Muscle layer of colon (tissue), 2 donors: ENCODE measurements around the gene SYT6.

Source experiments
- H3K27ac ChIP-seq: one replicate; pipeline ENCODE4 v1.7.0; 2013; ENCODE audit warnings: low read depth, mild to moderate bottlenecking, low read length, moderate library complexity
- H3K27me3 ChIP-seq, 2 donors: one replicate each; pipeline ENCODE4 v1.7.0; 2013; ENCODE audit warnings: low read length in 2 of 2, mild to moderate bottlenecking in 2 of 2; ENCODE audit not compliant: insufficient read depth in 2 of 2, control insufficient read depth in 1 of 2
- H3K36me3 ChIP-seq: one replicate; pipeline ENCODE4 v1.7.0; 2013; ENCODE audit warnings: mild to moderate bottlenecking, low read length; ENCODE audit not compliant: insufficient read depth
- H3K4me1 ChIP-seq: one replicate; pipeline ENCODE4 v1.7.0; 2013; ENCODE audit warnings: mild to moderate bottlenecking, low read length; ENCODE audit not compliant: insufficient read depth
- H3K4me3 ChIP-seq, 2 donors: one replicate each; pipeline ENCODE4 v1.7.0; 2013; ENCODE audit warnings: low read length in 2 of 2, low read depth in 1 of 2, mild to moderate bottlenecking in 1 of 2, moderate library complexity in 1 of 2
- H3K9ac ChIP-seq: one replicate; pipeline ENCODE4 v1.7.0; 2013; ENCODE audit warnings: low read length
- H3K9me3 ChIP-seq: one replicate; pipeline ENCODE4 v1.7.0; 2013; ENCODE audit warnings: mild to moderate bottlenecking, low read length
- donor health status: abdominal sarcoma.
- donor health status: Adenocarcinoma of cecum.

SYT6 gene

GRCh38 chr1:114114185-114115094, 39.2 kb downstream of the SYT6 start:
- H3K9me3 ChIP-seq = no peaks in the 10 kb centered on the region
- H3K36me3 ChIP-seq = no peaks in the 10 kb centered on the region
- no peaks in the 10 kb centered on the region for H3K27me3 ChIP-seq
- H3K4me3 ChIP-seq = no peak overlapping the region
- no peak overlapping the region for H3K9ac ChIP-seq
- no peak overlapping the region for H3K27ac ChIP-seq
- H3K4me1 ChIP-seq = peaks cover under 1% of the 10 kb centered on the region

GRCh38 chr1:114113411-114114184, 40.1 kb downstream of the SYT6 start:
- Histone ChIP-seq H3K27ac (no peak overlapping the region), H3K4me3 (no peak overlapping the region), H3K27me3 (no peaks in the 10 kb centered on the region), H3K9me3 (no peaks in the 10 kb centered on the region), H3K36me3 (no peaks in the 10 kb centered on the region), H3K4me1 (peaks cover 6% of the 10 kb centered on the region), H3K9ac (no peak overlapping the region)

- Histone ChIP-seq H3K36me3 (no peaks in the 10 kb centered on the region), H3K9ac (no peak overlapping the region), H3K4me1 (peaks cover 6% of the 10 kb centered on the region), H3K27me3 (no peaks in the 10 kb centered on the region), H3K4me3 (no peak overlapping the region), H3K27ac (no peak overlapping the region), H3K9me3 (no peaks in the 10 kb centered on the region)
Observed at GRCh38 chr1:114112775-114113174, 40.9 kb downstream of the SYT6 start.

GRCh38 chr1:114111731-114112641, 41.7 kb downstream of the SYT6 start:
- no peaks in the 10 kb centered on the region for H3K9me3 ChIP-seq
- no peaks in the 10 kb centered on the region for H3K27me3 ChIP-seq
- no peak overlapping the region for H3K9ac ChIP-seq
- H3K4me3 ChIP-seq = no peak overlapping the region
- H3K27ac ChIP-seq = no peak overlapping the region
- no peaks in the 10 kb centered on the region for H3K36me3 ChIP-seq
- H3K4me1 ChIP-seq = peaks cover 6% of the 10 kb centered on the region

GRCh38 chr1:114109981-114110380, 43.7 kb downstream of the SYT6 start:
- no peaks in the 10 kb centered on the region for H3K27me3 ChIP-seq
- no peak overlapping the region for H3K9ac ChIP-seq
- no peaks in the 10 kb centered on the region for H3K36me3 ChIP-seq
- no peak overlapping the region for H3K4me3 ChIP-seq
- peaks cover 6% of the 10 kb centered on the region for H3K4me1 ChIP-seq
- H3K27ac ChIP-seq = no peak overlapping the region
- no peaks in the 10 kb centered on the region for H3K9me3 ChIP-seq

GRCh38 chr1:114108751-114109255, 44.9 kb downstream of the SYT6 start:
- H3K27me3 ChIP-seq = no peaks in the 10 kb centered on the region
- no peak overlapping the region for H3K9ac ChIP-seq
- no peak overlapping the region for H3K27ac ChIP-seq
- H3K4me3 ChIP-seq = no peak overlapping the region
- no peaks in the 10 kb centered on the region for H3K36me3 ChIP-seq
- H3K4me1 ChIP-seq = peaks cover 6% of the 10 kb centered on the region
- H3K9me3 ChIP-seq = no peaks in the 10 kb centered on the region

- H3K36me3 ChIP-seq = no peaks in the 10 kb centered on the region
- peaks cover 6% of the 10 kb centered on the region for H3K4me1 ChIP-seq
- H3K9me3 ChIP-seq = no peaks in the 10 kb centered on the region
- no peaks in the 10 kb centered on the region for H3K27me3 ChIP-seq
- no peak overlapping the region for H3K27ac ChIP-seq
- H3K4me3 ChIP-seq = no peak overlapping the region
- H3K9ac ChIP-seq = no peak overlapping the region
Observed at GRCh38 chr1:114107474-114108435, 45.9 kb downstream of the SYT6 start.

GRCh38 chr1:114105421-114105979, 48.2 kb downstream of the SYT6 start:
- Histone ChIP-seq H3K36me3 (no peaks in the 10 kb centered on the region), H3K9ac (no peak overlapping the region), H3K4me1 (peaks cover 6% of the 10 kb centered on the region), H3K27ac (no peak overlapping the region), H3K4me3 (no peak overlapping the region), H3K9me3 (no peaks in the 10 kb centered on the region), H3K27me3 (no peaks in the 10 kb centered on the region)

- H3K27ac ChIP-seq = no peak overlapping the region
- H3K4me3 ChIP-seq = no peak overlapping the region
- no peaks in the 10 kb centered on the region for H3K9me3 ChIP-seq
- no peaks in the 10 kb centered on the region for H3K36me3 ChIP-seq
- H3K4me1 ChIP-seq = peaks cover 6% of the 10 kb centered on the region
- H3K9ac ChIP-seq = no peak overlapping the region
- no peaks in the 10 kb centered on the region for H3K27me3 ChIP-seq
Observed at GRCh38 chr1:114104949-114105348, 48.7 kb downstream of the SYT6 start.

GRCh38 chr1:114103992-114104391, 49.7 kb downstream of the SYT6 start:
- Histone ChIP-seq H3K4me3 (no peak overlapping the region), H3K4me1 (peaks cover 1% of the 10 kb centered on the region), H3K27ac (no peak overlapping the region), H3K9me3 (no peaks in the 10 kb centered on the region), H3K27me3 (no peaks in the 10 kb centered on the region), H3K9ac (no peak overlapping the region), H3K36me3 (no peaks in the 10 kb centered on the region)
